Measurements from ENCODE around the gene RNPEP. TPM values are rescaled to one million over a fixed set of nuclear protein-coding genes. Genes with fewer than 3 reads are reported as not detected.

RNPEP gene
- total RNA-seq, 4 donors from 2014 or later: 33.0 to 49.0 (median 44.0) TPM

GRCh38 chr1:202031796-202032195, 49.3 kb downstream of the RNPEP start:
- TF ChIP-seq POLR2A (IDR thresholded peaks at IDR 0.05; ENCODE audit: low read depth) (no peak), POLR2AphosphoS5 (IDR thresholded peaks at IDR 0.05) (no peak), CTCF (IDR thresholded peaks at IDR 0.05) (no peak), EP300 (IDR thresholded peaks at IDR 0.05) (no peak)
- 87% methylated on average over 3 of the region's 4 CpGs for WGBS
- Histone ChIP-seq H3K27me3 (no peaks in the 10 kb centered on the region), H3K4me1 (peaks cover 0 to 5% (median 0%) of the 10 kb centered on the region in 4 donors), H3K9me3 (no peaks in the 10 kb centered on the region), H3K27ac (replicated peaks in 1 of 4) (no peak overlapping the region), H3K4me3 (no peak overlapping the region), H3K36me3 (no peaks in the 10 kb centered on the region)
- intact Hi-C loops (cut with DNase I): no loop called here
- no peak for DNase-seq (ENCODE audit: extremely low spot score)

- intact Hi-C loops (cut with DNase I): no loop called here
- DNase-seq (ENCODE audit: extremely low spot score): no peak
- WGBS: 77% methylated on average over 6 of the region's 7 CpGs
- H3K4me1 ChIP-seq: peaks cover 0 to 5% (median 0%) of the 10 kb centered on the region in 4 donors
- no peaks in the 10 kb centered on the region for H3K9me3 ChIP-seq
- H3K36me3 ChIP-seq: no peaks in the 10 kb centered on the region
- no peak overlapping the region for H3K4me3 ChIP-seq
- no peaks in the 10 kb centered on the region for H3K27me3 ChIP-seq
- TF ChIP-seq POLR2A (IDR thresholded peaks at IDR 0.05; ENCODE audit: low read depth) (no peak), CTCF (IDR thresholded peaks at IDR 0.05) (no peak), EP300 (IDR thresholded peaks at IDR 0.05) (no peak), POLR2AphosphoS5 (IDR thresholded peaks at IDR 0.05) (no peak)
- no peak overlapping the region for H3K27ac ChIP-seq (replicated peaks in 1 of 4)
Observed at GRCh38 chr1:202034149-202034682, 51.8 kb downstream of the RNPEP start.

GRCh38 chr1:202034683-202035462, 52.4 kb downstream of the RNPEP start:
- Histone ChIP-seq H3K9me3 (no peaks in the 10 kb centered on the region), H3K27me3 (no peaks in the 10 kb centered on the region), H3K36me3 (no peaks in the 10 kb centered on the region), H3K27ac (replicated peaks in 1 of 4) (no peak overlapping the region), H3K4me3 (no peak overlapping the region), H3K4me1 (peaks cover 0 to 5% (median 0%) of the 10 kb centered on the region in 4 donors)
- no peak for DNase-seq (ENCODE audit: extremely low spot score)
- WGBS: 83% methylated on average over 10 of the region's 20 CpGs
- intact Hi-C loops (cut with DNase I): no loop called here
- TF ChIP-seq EP300 (IDR thresholded peaks at IDR 0.05) (no peak), POLR2A (IDR thresholded peaks at IDR 0.05; ENCODE audit: low read depth) (no peak), POLR2AphosphoS5 (IDR thresholded peaks at IDR 0.05) (no peak), CTCF (IDR thresholded peaks at IDR 0.05) (no peak)

GRCh38 chr1:202036595-202037387, 54.3 kb downstream of the RNPEP start:
- TF ChIP-seq POLR2AphosphoS5 (IDR thresholded peaks at IDR 0.05) (no peak), CTCF (IDR thresholded peaks at IDR 0.05) (no peak), POLR2A (IDR thresholded peaks at IDR 0.05; ENCODE audit: low read depth) (no peak), EP300 (IDR thresholded peaks at IDR 0.05) (no peak)
- Histone ChIP-seq H3K36me3 (no peaks in the 10 kb centered on the region), H3K4me3 (no peak overlapping the region), H3K27ac (replicated peaks in 1 of 4) (no peak overlapping the region), H3K4me1 (peaks cover 0 to 5% (median 0%) of the 10 kb centered on the region in 4 donors), H3K27me3 (no peaks in the 10 kb centered on the region), H3K9me3 (no peaks in the 10 kb centered on the region)
- WGBS: 94% methylated on average over 9 of the region's 9 CpGs
- no peak for DNase-seq (ENCODE audit: extremely low spot score)
- intact Hi-C loops (cut with DNase I): no loop called here

Data from esophagus muscularis mucosa (tissue), 4 donors.